Measurements from ENCODE around the gene DUSP7. TPM values are rescaled to one million over a fixed set of nuclear protein-coding genes. Genes with fewer than 3 reads are reported as not detected.

Gene DUSP7
- total RNA-seq, 1 experiment from 2014 or later = 40.9 TPM

GRCh38 chr3:52023101-52023770 lies 33.1 kb downstream of the DUSP7 start:
- BruUV-seq (replicated peaks) = no TSS peak
- intact Hi-C loops (cut with micrococcal nuclease) = no loop called here
- ATAC-seq (no peak), DNase-seq (no peak)
- Histone ChIP-seq H3K9me2 (replicated peaks; ENCODE audit: low read length) (no peaks in the 10 kb centered on the region), H3K9ac (ENCODE audit: low read length) (no peak overlapping the region), H3F3A (ENCODE audit: low read length, unreplicated experiment) (no peaks in the 10 kb centered on the region), H3K4me1 (ENCODE audit: insufficient read depth, low read length) (no peaks in the 10 kb centered on the region), H3K27ac (ENCODE audit: low read length) (no peak overlapping the region), H2AFZ (ENCODE audit: low read length) (no peak overlapping the region), H4K20me1 (ENCODE audit: low read length) (no peaks in the 10 kb centered on the region), H3K27me3 (ENCODE audit: low read length) (no peaks in the 10 kb centered on the region), H3K79me2 (ENCODE audit: low read length) (no peaks in the 10 kb centered on the region), H3K4me2 (ENCODE audit: low read length) (no peak overlapping the region), H3K9me3 (ENCODE audit: low read length) (no peaks in the 10 kb centered on the region), H3K4me3 (ENCODE audit: low read length) (no peak overlapping the region), H3K36me3 (ENCODE audit: low read depth, low read length) (no peaks in the 10 kb centered on the region)
- ChIA-PET CTCF (interaction anchor here (0.6 kb wide), 1 partner anchor 13 kb away, joined by 6 read pairs; no protein-coding TSS in a partner anchor), POLR2A (ENCODE audit: unreplicated experiment) (no interaction called here)
- no peak for TF ChIP-seq EZH2 (IDR thresholded peaks at IDR 0.05; ENCODE audit: low read length, unreplicated experiment)
- no peak for TF ChIP-seq EZH2phosphoT487 (IDR thresholded peaks at IDR 0.05; ENCODE audit: borderline replicate concordance, low read length)
- TF ChIP-seq, protein P1, sequence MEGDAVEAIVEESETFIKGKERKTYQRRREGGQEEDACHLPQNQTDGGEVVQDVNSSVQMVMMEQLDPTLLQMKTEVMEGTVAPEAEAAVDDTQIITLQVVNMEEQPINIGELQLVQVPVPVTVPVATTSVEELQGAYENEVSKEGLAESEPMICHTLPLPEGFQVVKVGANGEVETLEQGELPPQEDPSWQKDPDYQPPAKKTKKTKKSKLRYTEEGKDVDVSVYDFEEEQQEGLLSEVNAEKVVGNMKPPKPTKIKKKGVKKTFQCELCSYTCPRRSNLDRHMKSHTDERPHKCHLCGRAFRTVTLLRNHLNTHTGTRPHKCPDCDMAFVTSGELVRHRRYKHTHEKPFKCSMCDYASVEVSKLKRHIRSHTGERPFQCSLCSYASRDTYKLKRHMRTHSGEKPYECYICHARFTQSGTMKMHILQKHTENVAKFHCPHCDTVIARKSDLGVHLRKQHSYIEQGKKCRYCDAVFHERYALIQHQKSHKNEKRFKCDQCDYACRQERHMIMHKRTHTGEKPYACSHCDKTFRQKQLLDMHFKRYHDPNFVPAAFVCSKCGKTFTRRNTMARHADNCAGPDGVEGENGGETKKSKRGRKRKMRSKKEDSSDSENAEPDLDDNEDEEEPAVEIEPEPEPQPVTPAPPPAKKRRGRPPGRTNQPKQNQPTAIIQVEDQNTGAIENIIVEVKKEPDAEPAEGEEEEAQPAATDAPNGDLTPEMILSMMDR (conservative IDR thresholded peaks at IDR 0.05; ENCODE audit: low read depth, low read length) = no peak

- no peaks in the 10 kb centered on the region for H3K9me3 ChIP-seq (ENCODE audit: low read length)
- no peaks in the 10 kb centered on the region for H3F3A ChIP-seq (ENCODE audit: low read length, unreplicated experiment)
- H3K9ac ChIP-seq (ENCODE audit: low read length) = no peak overlapping the region
- no peak overlapping the region for H3K27ac ChIP-seq (ENCODE audit: low read length)
- H4K20me1 ChIP-seq (ENCODE audit: low read length) = no peaks in the 10 kb centered on the region
- H3K27me3 ChIP-seq (ENCODE audit: low read length) = no peaks in the 10 kb centered on the region
- H3K4me1 ChIP-seq (ENCODE audit: insufficient read depth, low read length) = no peaks in the 10 kb centered on the region
- DNase-seq (no peak), ATAC-seq (no peak)
- no peaks in the 10 kb centered on the region for H3K9me2 ChIP-seq (replicated peaks; ENCODE audit: low read length)
- no peak overlapping the region for H3K4me2 ChIP-seq (ENCODE audit: low read length)
- H3K36me3 ChIP-seq (ENCODE audit: low read depth, low read length) = no peaks in the 10 kb centered on the region
- no TSS peak for BruUV-seq (replicated peaks)
- no peaks in the 10 kb centered on the region for H3K79me2 ChIP-seq (ENCODE audit: low read length)
- TF ChIP-seq, protein P1 (conservative IDR thresholded peaks at IDR 0.05; ENCODE audit: low read depth, low read length) = no peak
- TF ChIP-seq EZH2 (IDR thresholded peaks at IDR 0.05; ENCODE audit: low read length, unreplicated experiment) = no peak
- no peak for TF ChIP-seq EZH2phosphoT487 (IDR thresholded peaks at IDR 0.05; ENCODE audit: borderline replicate concordance, low read length)
- no peak overlapping the region for H2AFZ ChIP-seq (ENCODE audit: low read length)
- no peak overlapping the region for H3K4me3 ChIP-seq (ENCODE audit: low read length)
- POLR2A ChIA-PET (ENCODE audit: unreplicated experiment) = no interaction called here
- CTCF ChIA-PET = interaction anchor here (0.6 kb wide), 1 partner anchor 14 kb away, joined by 6 read pairs; no protein-coding TSS in a partner anchor
- intact Hi-C loops (cut with micrococcal nuclease) = no loop called here
Measured at GRCh38 chr3:52022323-52023100, 33.9 kb downstream of the DUSP7 start.
